GM21723 (cell line): ENCODE measurements around the gene PSPC1.
"Not testable (repeated sequence)": the region's sequence is repeated elsewhere in the genome, so short reads cannot be mapped to it uniquely, and the experiment has no call there.

Experiments
- ATAC-seq: cut with Tn5 transposase; IDR thresholded peaks from one replicate; pipeline ENCODE4 v1.9.1; 2021; ENCODE audit warnings: mild to moderate bottlenecking, moderate library complexity; ENCODE audit not compliant: unreplicated experiment

Gene PSPC1, protein sequence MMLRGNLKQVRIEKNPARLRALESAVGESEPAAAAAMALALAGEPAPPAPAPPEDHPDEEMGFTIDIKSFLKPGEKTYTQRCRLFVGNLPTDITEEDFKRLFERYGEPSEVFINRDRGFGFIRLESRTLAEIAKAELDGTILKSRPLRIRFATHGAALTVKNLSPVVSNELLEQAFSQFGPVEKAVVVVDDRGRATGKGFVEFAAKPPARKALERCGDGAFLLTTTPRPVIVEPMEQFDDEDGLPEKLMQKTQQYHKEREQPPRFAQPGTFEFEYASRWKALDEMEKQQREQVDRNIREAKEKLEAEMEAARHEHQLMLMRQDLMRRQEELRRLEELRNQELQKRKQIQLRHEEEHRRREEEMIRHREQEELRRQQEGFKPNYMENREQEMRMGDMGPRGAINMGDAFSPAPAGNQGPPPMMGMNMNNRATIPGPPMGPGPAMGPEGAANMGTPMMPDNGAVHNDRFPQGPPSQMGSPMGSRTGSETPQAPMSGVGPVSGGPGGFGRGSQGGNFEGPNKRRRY

GRCh38 chr13:19782727-19783682 lies at the start of gene PSPC1:
Gene PSPC1 (minus strand): TSS chr13:19782945. CDS start chr13:19782757, 188 bp downstream.
- ATAC-seq: peak; percentile 84

DNA sequence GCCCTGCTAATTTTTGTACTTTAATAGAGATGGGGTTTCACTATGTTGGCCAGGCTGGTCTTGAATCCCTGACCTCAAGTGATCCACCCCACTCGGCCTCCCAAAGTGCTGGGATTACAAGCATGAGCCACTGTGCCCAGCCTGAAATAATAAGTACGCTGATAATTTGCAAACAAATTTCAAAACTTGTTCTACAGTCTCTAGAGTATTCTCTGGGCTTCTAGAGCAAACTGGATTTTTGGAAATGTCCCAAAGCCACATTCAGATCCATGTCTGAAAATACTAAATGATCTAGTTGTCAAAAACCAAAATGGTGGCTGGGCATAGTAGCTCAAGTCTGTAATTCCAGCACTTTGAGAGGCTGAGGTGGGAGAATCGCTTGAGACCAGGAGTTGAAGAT lies 39.9 kb upstream of the PSPC1 start:
- no peak for ATAC-seq

GRCh38 chr13:19818223-19818842 lies 35.6 kb upstream of the PSPC1 start:
- ATAC-seq: no peak

- no peak for ATAC-seq
These were observed 34.9 kb upstream of the PSPC1 start for GRCh38 chr13:19817510-19818158.

- no peak for ATAC-seq
These were observed 34.4 kb upstream of the PSPC1 start for GRCh38 chr13:19817106-19817505.

GRCh38 chr13:19815842-19816241 lies 33.1 kb upstream of the PSPC1 start:
- ATAC-seq: not testable (repeated sequence)

GRCh38 chr13:19810996-19811881 lies 28.5 kb upstream of the PSPC1 start:
- ATAC-seq: no peak

GRCh38 chr13:19810151-19810550 lies 27.4 kb upstream of the PSPC1 start:
- ATAC-seq: no peak

GRCh38 chr13:19805765-19806164 lies 23.0 kb upstream of the PSPC1 start:
- ATAC-seq: no peak

- no peak for ATAC-seq
These were observed 13.2 kb upstream of the PSPC1 start for GRCh38 chr13:19795956-19796355.

DNA sequence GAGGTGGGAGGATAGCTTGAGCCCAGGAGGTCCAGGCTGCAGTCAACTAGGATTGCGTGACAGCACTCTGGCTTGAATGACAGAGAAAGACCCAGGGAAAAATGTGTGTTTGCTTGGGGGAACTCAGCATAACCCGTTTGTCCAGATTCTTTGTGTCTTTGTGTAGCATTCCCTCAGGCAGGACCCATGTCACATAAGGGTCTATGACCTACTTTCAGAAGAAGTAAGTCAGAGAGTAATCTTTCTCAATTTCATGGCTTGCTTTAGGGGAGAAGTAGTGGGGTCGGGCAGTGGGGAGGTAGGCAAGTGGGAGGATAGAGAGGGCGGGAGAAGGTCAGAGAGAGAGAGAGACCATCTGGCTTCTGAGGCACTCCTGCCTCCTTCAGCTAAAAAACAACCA lies 11.9 kb upstream of the PSPC1 start:
- no peak for ATAC-seq

GRCh38 chr13:19791953-19792537 lies 9.3 kb upstream of the PSPC1 start:
- ATAC-seq: no peak

- ATAC-seq: peak; percentile 54
These were observed 557 bp downstream of the PSPC1 start for GRCh38 chr13:19782049-19782726.

DNA sequence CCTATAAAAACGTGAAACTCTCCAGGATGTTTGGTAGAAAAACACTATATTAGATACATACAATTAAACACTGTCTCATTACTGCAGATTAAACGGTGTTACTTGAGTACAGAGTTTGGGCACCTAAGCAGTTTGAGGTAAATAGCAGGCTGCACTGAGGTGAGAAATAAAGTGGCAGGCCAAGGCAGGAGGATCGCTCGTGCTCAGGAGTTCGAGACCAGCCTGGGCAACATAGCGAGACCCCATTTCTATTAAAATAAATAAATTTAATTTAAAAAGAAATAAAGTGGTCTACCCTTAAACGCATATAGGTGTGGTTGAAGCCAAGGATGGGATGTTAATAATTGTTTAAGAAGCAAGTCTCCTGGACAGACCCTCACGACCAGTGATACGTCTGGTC lies 1.2 kb downstream of the PSPC1 start:
- no peak for ATAC-seq

- not testable (repeated sequence) for ATAC-seq
These were observed 1.9 kb downstream of the PSPC1 start for GRCh38 chr13:19780753-19781418.

DNA sequence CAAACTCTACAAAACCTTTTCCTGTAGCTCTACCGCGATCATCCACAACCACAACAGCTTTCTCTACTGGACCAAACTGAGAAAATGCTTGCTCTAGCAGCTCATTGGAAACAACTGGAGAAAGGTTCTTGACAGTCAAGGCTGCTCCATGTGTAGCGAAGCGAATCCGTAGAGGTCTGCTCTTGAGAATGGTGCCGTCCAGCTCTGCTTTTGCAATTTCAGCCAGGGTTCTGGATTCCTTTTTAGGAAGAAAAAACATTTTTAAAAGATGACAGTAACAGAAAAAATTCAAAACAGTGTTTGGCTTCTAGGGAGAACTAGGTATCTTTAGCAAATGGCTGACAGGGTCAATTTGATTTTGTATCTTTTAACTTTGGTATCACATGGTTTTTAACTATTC lies 10.4 kb downstream of the PSPC1 start:
- ATAC-seq: no peak

DNA sequence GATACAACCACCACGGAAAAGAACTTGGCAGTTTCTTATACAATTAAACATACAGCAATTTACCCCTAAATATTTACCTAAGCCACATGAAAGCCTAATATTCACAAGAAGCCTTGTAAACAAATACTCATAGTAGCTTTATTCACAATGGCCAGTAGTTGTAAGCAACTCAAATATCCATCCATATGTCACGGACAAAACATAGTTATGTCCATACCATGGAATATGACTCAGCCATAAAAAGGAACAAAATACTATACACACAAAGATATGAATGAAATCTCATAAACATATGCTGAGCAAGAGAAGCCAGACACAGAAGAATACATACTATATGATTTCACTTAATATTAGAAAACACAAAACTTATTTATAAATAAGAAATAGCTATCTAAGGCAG lies 12.9 kb downstream of the PSPC1 start:
- no peak for ATAC-seq

GRCh38 chr13:19767966-19768365 lies 14.8 kb downstream of the PSPC1 start:
- no peak for ATAC-seq
